ENCODE measurements around the gene DIDO1.

GRCh38 chr20:62831854-62832211 is 94.5 kb downstream of the DIDO1 start:
- TF ChIP-seq FOXA3 (CRISPR knock-in tag; IDR thresholded peaks at IDR 0.05), result 0 out of 2 replicates have a peak, but pooled peaks have one; percentile 12
- TF ChIP-seq ZNF263 (CRISPR knock-in tag; IDR thresholded peaks at IDR 0.05), result no peak
- no peak for TF ChIP-seq PTBP1 (IDR thresholded peaks at IDR 0.05; ENCODE audit: low read depth, low read length, poor library complexity, severe bottlenecking)
- no peak for TF ChIP-seq ZNF276 (CRISPR knock-in tag; IDR thresholded peaks at IDR 0.05; ENCODE audit: low read depth)
- no peak for TF ChIP-seq ZNF7 (CRISPR knock-in tag; IDR thresholded peaks at IDR 0.05)
- no peak for TF ChIP-seq CTCF (CRISPR knock-in tag; IDR thresholded peaks at IDR 0.05)
- TF ChIP-seq RBM39 (IDR thresholded peaks at IDR 0.05; ENCODE audit: low read depth, low read length, poor library complexity, severe bottlenecking), result no peak
- no peak for TF ChIP-seq TFE3 (CRISPR knock-in tag; IDR thresholded peaks at IDR 0.05)
- TF ChIP-seq TERF1 (CRISPR knock-in tag; IDR thresholded peaks at IDR 0.05), result no peak
- no peak for TF ChIP-seq TAF1 (CRISPR knock-in tag; IDR thresholded peaks at IDR 0.05)
- TF ChIP-seq NBN (conservative IDR thresholded peaks at IDR 0.05), result no peak
- TF ChIP-seq EP300 (IDR thresholded peaks at IDR 0.05; ENCODE audit: low read depth in 2 of 2, low read length in 2 of 2), result no peak
- TF ChIP-seq EP300 (CRISPR knock-in tag; IDR thresholded peaks at IDR 0.05; ENCODE audit: borderline replicate concordance), result no peak
- TF ChIP-seq ZBTB21 (CRISPR knock-in tag; IDR thresholded peaks at IDR 0.05), result no peak
- no peak for TF ChIP-seq ZNF317 (CRISPR knock-in tag; IDR thresholded peaks at IDR 0.05)

Measured in HepG2 (cell line).